BLaER1 treated with 17β-estradiol and CSF1 and Interleukin-3, amounts not matched to agents 10 nM and 100 nM (cell line): Measurements from ENCODE around the gene RNF214.

Experiments used
- H3K27ac ChIP-seq, 11 experiments: shearing (Covaris generic); formaldehyde crosslinking; 2 replicates each; pipeline ENCODE4 v1.8.1; 2022
- H3K27me3 ChIP-seq, 11 experiments: shearing (Covaris generic); formaldehyde crosslinking; 2 replicates each; pipeline ENCODE4 v1.8.1; 2022
- H3K36me3 ChIP-seq, 11 experiments: shearing (Covaris generic); formaldehyde crosslinking; 2 replicates each; pipeline ENCODE4 v1.8.1; 2022
- H3K4me1 ChIP-seq, 10 experiments: shearing (Covaris generic); formaldehyde crosslinking; 2 replicates each; pipeline ENCODE4 v1.8.1; 2022
- H3K4me2 ChIP-seq, 11 experiments: shearing (Covaris generic); formaldehyde crosslinking; 2 replicates each; pipeline ENCODE4 v1.8.1; 2022
- H3K4me3 ChIP-seq, 10 experiments: shearing (Covaris generic); formaldehyde crosslinking; 2 replicates each; pipeline ENCODE4 v1.8.1; 2022
- H3K9ac ChIP-seq, 11 experiments: shearing (Covaris generic); formaldehyde crosslinking; 2 replicates each; pipeline ENCODE4 v1.8.1; 2022
- H3K9me3 ChIP-seq, 11 experiments: shearing (Covaris generic); formaldehyde crosslinking; replicated peaks in 1 of 11; 2 replicates each; pipeline ENCODE4 v1.8.1; 2022
- H4K20me1 ChIP-seq, 11 experiments: shearing (Covaris generic); formaldehyde crosslinking; 2 replicates each; pipeline ENCODE4 v1.8.1; 2022
- Cebpa-rat ChIP-seq, 11 experiments: shearing (Covaris generic); IDR thresholded peaks; 2 replicates each; pipeline ENCODE4 v1.8.1; 2022

RNF214 gene

GRCh38 chr11:117282956-117283355 lies 50.5 kb downstream of the RNF214 start:
- Histone ChIP-seq H3K27me3 (no peaks in the 10 kb centered on the region), H3K36me3 (peaks cover 73 to 94% (median 86%) of the 10 kb centered on the region in 11 experiments), H3K4me1 (no peaks in the 10 kb centered on the region), H3K9me3 (no peaks in the 10 kb centered on the region), H4K20me1 (no peaks in the 10 kb centered on the region), H3K4me2 (no peak overlapping the region), H3K9ac (no peak overlapping the region), H3K27ac (no peak overlapping the region), H3K4me3 (no peak overlapping the region)
- TF ChIP-seq Cebpa-rat (IDR thresholded peaks at IDR 0.05) = no peak

- TF ChIP-seq Cebpa-rat (IDR thresholded peaks at IDR 0.05) = no peak
- Histone ChIP-seq H3K27me3 (no peaks in the 10 kb centered on the region), H3K27ac (no peak overlapping the region), H3K4me2 (no peak overlapping the region), H3K9ac (no peak overlapping the region), H4K20me1 (no peaks in the 10 kb centered on the region), H3K4me3 (no peak overlapping the region), H3K36me3 (peaks cover 84 to 100% (median 96%) of the 10 kb centered on the region in 11 experiments), H3K9me3 (no peaks in the 10 kb centered on the region), H3K4me1 (no peaks in the 10 kb centered on the region)
Measured at GRCh38 chr11:117284053-117284452, 51.6 kb downstream of the RNF214 start.

GRCh38 chr11:117286588-117286987 lies 54.1 kb downstream of the RNF214 start:
- Histone ChIP-seq H3K4me2 (no peak overlapping the region), H3K9ac (no peak overlapping the region), H3K27me3 (no peaks in the 10 kb centered on the region), H3K4me3 (no peak overlapping the region), H3K27ac (no peak overlapping the region), H4K20me1 (0 out of 22 replicates have a peak, but pooled peaks cover 0 to 8% (median 0%) of the 10 kb centered on the region in 11 experiments), H3K4me1 (peaks cover 0 to 8% (median 0%) of the 10 kb centered on the region in 10 experiments; a peak in 3 of 20 replicates), H3K36me3 (peaks cover 78 to 100% (median 99%) of the 10 kb centered on the region in 11 experiments), H3K9me3 (no peaks in the 10 kb centered on the region)
- no peak for TF ChIP-seq Cebpa-rat (IDR thresholded peaks at IDR 0.05)

GRCh38 chr11:117287668-117288067 lies 55.2 kb downstream of the RNF214 start:
- H4K20me1 ChIP-seq = 0 out of 22 replicates have a peak, but pooled peaks cover 0 to 8% (median 0%) of the 10 kb centered on the region in 11 experiments
- H3K9ac ChIP-seq = no peak overlapping the region
- no peak overlapping the region for H3K4me3 ChIP-seq
- peaks cover 68 to 100% (median 93%) of the 10 kb centered on the region in 11 experiments for H3K36me3 ChIP-seq
- no peaks in the 10 kb centered on the region for H3K27me3 ChIP-seq
- H3K4me2 ChIP-seq = no peak overlapping the region
- H3K4me1 ChIP-seq = peaks cover 0 to 8% (median 0%) of the 10 kb centered on the region in 10 experiments; a peak in 3 of 20 replicates
- TF ChIP-seq Cebpa-rat (IDR thresholded peaks at IDR 0.05) = no peak
- H3K9me3 ChIP-seq = no peaks in the 10 kb centered on the region
- H3K27ac ChIP-seq = no peak overlapping the region

GRCh38 chr11:117289795-117290194 lies 57.3 kb downstream of the RNF214 start:
- Histone ChIP-seq H3K27ac (no peak overlapping the region), H3K9me3 (no peaks in the 10 kb centered on the region), H3K4me2 (no peak overlapping the region), H3K4me3 (no peak overlapping the region), H3K9ac (no peak overlapping the region), H3K36me3 (peaks cover 47 to 96% (median 85%) of the 10 kb centered on the region in 11 experiments), H4K20me1 (0 out of 22 replicates have a peak, but pooled peaks cover 0 to 8% (median 0%) of the 10 kb centered on the region in 11 experiments), H3K4me1 (peaks cover 0 to 8% (median 0%) of the 10 kb centered on the region in 10 experiments; a peak in 3 of 20 replicates), H3K27me3 (no peaks in the 10 kb centered on the region)
- TF ChIP-seq Cebpa-rat (IDR thresholded peaks at IDR 0.05) = no peak

GRCh38 chr11:117290809-117291396 lies 58.4 kb downstream of the RNF214 start, which contains the start of gene BACE1-AS:
Gene BACE1-AS, plus strand, starts transcription at chr11:117291346.
- Histone ChIP-seq H3K9ac (no peak within 1 kb of the TSS), H3K27ac (no peak within 1 kb of the TSS), H3K4me2 (no peak within 1 kb of the TSS), H3K27me3 (no peaks in the 10 kb centered on the region), H3K4me1 (peaks cover 0 to 8% (median 0%) of the 10 kb centered on the region in 10 experiments; a peak in 3 of 20 replicates), H4K20me1 (0 out of 22 replicates have a peak, but pooled peaks cover 0 to 8% (median 0%) of the 10 kb centered on the region in 11 experiments), H3K4me3 (no peak within 1 kb of the TSS), H3K36me3 (peaks cover 37 to 96% (median 74%) of the 10 kb centered on the region in 11 experiments), H3K9me3 (no peaks in the 10 kb centered on the region)
- no peak; a peak in 1 of 22 replicates for TF ChIP-seq Cebpa-rat (IDR thresholded peaks at IDR 0.05)

- H3K36me3 ChIP-seq = peaks cover 29 to 90% (median 58%) of the 10 kb centered on the region in 11 experiments
- no peaks in the 10 kb centered on the region for H3K9me3 ChIP-seq
- TF ChIP-seq Cebpa-rat (IDR thresholded peaks at IDR 0.05) = no peak
- H3K4me2 ChIP-seq = no peak overlapping the region
- H3K4me1 ChIP-seq = peaks cover 0 to 8% (median 0%) of the 10 kb centered on the region in 10 experiments; a peak in 3 of 20 replicates
- H3K27ac ChIP-seq = no peak overlapping the region
- no peak overlapping the region for H3K9ac ChIP-seq
- no peaks in the 10 kb centered on the region for H3K27me3 ChIP-seq
- H3K4me3 ChIP-seq = no peak overlapping the region
- 0 out of 22 replicates have a peak, but pooled peaks cover 0 to 8% (median 0%) of the 10 kb centered on the region in 11 experiments for H4K20me1 ChIP-seq
Measured at GRCh38 chr11:117292616-117293015, 60.1 kb downstream of the RNF214 start.

GRCh38 chr11:117295438-117296137 lies 63.1 kb downstream of the RNF214 start:
- no peak overlapping the region for H3K4me2 ChIP-seq
- no peak overlapping the region for H3K4me3 ChIP-seq
- no peak overlapping the region for H3K9ac ChIP-seq
- H3K4me1 ChIP-seq = peaks cover 0 to 8% (median 0%) of the 10 kb centered on the region in 10 experiments; a peak in 4 of 20 replicates
- no peak overlapping the region for H3K27ac ChIP-seq
- peaks cover 3 to 60% (median 28%) of the 10 kb centered on the region in 11 experiments; a peak in 19 of 22 replicates for H3K36me3 ChIP-seq
- no peaks in the 10 kb centered on the region for H3K27me3 ChIP-seq
- no peaks in the 10 kb centered on the region for H3K9me3 ChIP-seq
- TF ChIP-seq Cebpa-rat (IDR thresholded peaks at IDR 0.05) = no peak
- H4K20me1 ChIP-seq = no peaks in the 10 kb centered on the region

- no peak for TF ChIP-seq Cebpa-rat (IDR thresholded peaks at IDR 0.05)
- Histone ChIP-seq H4K20me1 (no peaks in the 10 kb centered on the region), H3K27ac (no peak overlapping the region), H3K9me3 (no peaks in the 10 kb centered on the region), H3K9ac (no peak overlapping the region), H3K27me3 (no peaks in the 10 kb centered on the region), H3K4me2 (no peak overlapping the region), H3K4me1 (peaks cover 0 to 10% (median 0%) of the 10 kb centered on the region in 10 experiments; a peak in 1 of 20 replicates), H3K36me3 (peaks cover 0 to 47% (median 15%) of the 10 kb centered on the region in 11 experiments; a peak in 14 of 22 replicates), H3K4me3 (no peak overlapping the region)
Measured at GRCh38 chr11:117296881-117297280, 64.4 kb downstream of the RNF214 start.
